NT2/D1 (cell line): ENCODE measurements around the gene SLC30A10.

Experiments used
- SUZ12 ChIP-seq: IDR thresholded peaks from 2 replicates; pipeline ENCODE4 v1.6.1; 2011; ENCODE audit not compliant: insufficient read length, insufficient read depth; ENCODE audit errors: extremely low read depth
- YY1 ChIP-seq: IDR thresholded peaks from 2 replicates; pipeline ENCODE4 v1.6.1; 2011; ENCODE audit not compliant: insufficient read length, insufficient read depth
- ZNF274 ChIP-seq: IDR thresholded peaks from 2 replicates; pipeline ENCODE4 v1.6.1; 2011; ENCODE audit warnings: mild to moderate bottlenecking, low read depth, low read length

- TF ChIP-seq YY1 (no peak), ZNF274 (no peak), SUZ12 (no peak)
These were observed 30.6 kb upstream of the SLC30A10 start for GRCh38 chr1:219958875-219959417.
